ENCODE measurements around the gene GNG11. TPM values are rescaled to one million over a fixed set of nuclear protein-coding genes. Genes with fewer than 3 reads are reported as not detected.

Gene GNG11
- total RNA-seq, 1 experiment from 2014 or later: 7.0 TPM

- in situ Hi-C loops (cut with HindIII; ENCODE audit: low pct_unique_long_range_greater_than_20kb, low sequenced_read_pairs) (no loop called here), intact Hi-C loops (cut with micrococcal nuclease; ENCODE audit: unreplicated experiment) (no loop called here)
- BruUV-seq (replicated peaks): no TSS peak
- TF ChIP-seq POLR2AphosphoS5 (IDR thresholded peaks at IDR 0.05; ENCODE audit: low read depth, low read length) (no peak), SIN3A (IDR thresholded peaks at IDR 0.05; ENCODE audit: borderline replicate concordance, insufficient read depth, low read depth, low read length) (no peak)
- H3K4me3 ChIP-seq (ENCODE audit: low read depth in 2 of 2, low read length in 2 of 2): peak overlapping the region; percentile 65 to 94
- DNase-seq (ENCODE audit: low read depth, low spot score): no peak
- ChIA-PET POLR2A (no interaction called here), CTCF (no interaction called here)
- ATAC-seq: no peak
- peaks cover 17% of the 10 kb centered on the region for H3K4me1 ChIP-seq (ENCODE audit: control insufficient read depth, insufficient read depth, low read length)
- no peaks in the 10 kb centered on the region for H3K27me3 ChIP-seq (ENCODE audit: control insufficient read depth, insufficient read depth, low read length)
- H3K36me3 ChIP-seq (ENCODE audit: control insufficient read depth, insufficient read depth, low read length): no peaks in the 10 kb centered on the region
- peak overlapping the region; percentile 98 for H3K27ac ChIP-seq (ENCODE audit: low read length)
- H3K9me3 ChIP-seq (ENCODE audit: control insufficient read depth, insufficient read depth, low read depth, low read length): no peaks in the 10 kb centered on the region
Observed at GRCh38 chr7:93923296-93923695, 1.8 kb downstream of the GNG11 start.

- no peaks in the 10 kb centered on the region for H3K27me3 ChIP-seq (ENCODE audit: control insufficient read depth, insufficient read depth, low read length)
- ChIA-PET POLR2A (no interaction called here), CTCF (no interaction called here)
- peak overlapping the region; percentile 98 for H3K27ac ChIP-seq (ENCODE audit: low read length)
- TF ChIP-seq POLR2AphosphoS5 (IDR thresholded peaks at IDR 0.05; ENCODE audit: low read depth, low read length) (no peak), CTCF (IDR thresholded peaks at IDR 0.05) (no peak), SIN3A (IDR thresholded peaks at IDR 0.05; ENCODE audit: borderline replicate concordance, insufficient read depth, low read depth, low read length) (no peak), REST (IDR thresholded peaks at IDR 0.05; ENCODE audit: insufficient read depth in 1 of 2, low read depth in 2 of 2, low read length in 1 of 2) (no peak), TCF7L2 (IDR thresholded peaks at IDR 0.05; ENCODE audit: low read depth, low read length) (no peak)
- H3K36me3 ChIP-seq (ENCODE audit: control insufficient read depth, insufficient read depth, low read length): no peaks in the 10 kb centered on the region
- in situ Hi-C loops (cut with HindIII; ENCODE audit: low pct_unique_long_range_greater_than_20kb, low sequenced_read_pairs) (no loop called here), intact Hi-C loops (cut with micrococcal nuclease; ENCODE audit: unreplicated experiment) (no loop called here)
- peak overlapping the region in 1 of 2 experiments; percentile 94; a peak in 3 of 4 replicates for H3K4me3 ChIP-seq (ENCODE audit: low read depth in 2 of 2, low read length in 2 of 2)
- H3K4me1 ChIP-seq (ENCODE audit: control insufficient read depth, insufficient read depth, low read length): peaks cover 17% of the 10 kb centered on the region
- H3K9me3 ChIP-seq (ENCODE audit: control insufficient read depth, insufficient read depth, low read depth, low read length): no peaks in the 10 kb centered on the region
- ATAC-seq: no peak
- no peak for DNase-seq (ENCODE audit: low read depth, low spot score)
- BruUV-seq (replicated peaks): no TSS peak
Observed at GRCh38 chr7:93923942-93924341, 2.4 kb downstream of the GNG11 start.

- DNase-seq (ENCODE audit: low read depth, low spot score): no peak
- no peaks in the 10 kb centered on the region; the same call in 1 of the 2 replicates for H3K27me3 ChIP-seq (ENCODE audit: control insufficient read depth, insufficient read depth, low read length)
- no TSS peak for BruUV-seq (replicated peaks)
- POLR2A ChIA-PET: no interaction called here
- TF ChIP-seq CTCF (IDR thresholded peaks at IDR 0.05) (no peak), REST (IDR thresholded peaks at IDR 0.05; ENCODE audit: insufficient read depth in 1 of 2, low read depth in 2 of 2, low read length in 1 of 2) (no peak), TCF7L2 (IDR thresholded peaks at IDR 0.05; ENCODE audit: low read depth, low read length) (no peak), SIN3A (IDR thresholded peaks at IDR 0.05; ENCODE audit: borderline replicate concordance, insufficient read depth, low read depth, low read length) (no peak), POLR2AphosphoS5 (IDR thresholded peaks at IDR 0.05; ENCODE audit: low read depth, low read length) (no peak)
- H3K4me3 ChIP-seq (ENCODE audit: low read depth in 2 of 2, low read length in 2 of 2): no peak overlapping the region
- no peaks in the 10 kb centered on the region for H3K9me3 ChIP-seq (ENCODE audit: control insufficient read depth, insufficient read depth, low read depth, low read length)
- CTCF ChIA-PET: no interaction called here
- H3K4me1 ChIP-seq (ENCODE audit: control insufficient read depth, insufficient read depth, low read length): peaks cover 7% of the 10 kb centered on the region
- in situ Hi-C loops (cut with HindIII; ENCODE audit: low pct_unique_long_range_greater_than_20kb, low sequenced_read_pairs) (no loop called here), intact Hi-C loops (cut with micrococcal nuclease; ENCODE audit: unreplicated experiment) (no loop called here)
- no peaks in the 10 kb centered on the region for H3K36me3 ChIP-seq (ENCODE audit: control insufficient read depth, insufficient read depth, low read length)
- no peak for ATAC-seq
- no peak overlapping the region for H3K27ac ChIP-seq (ENCODE audit: low read length)
Observed at GRCh38 chr7:93926800-93927199, 5.3 kb downstream of the GNG11 start.
